ENCODE data around the gene LRRC59. TPM values are rescaled to one million over a fixed set of nuclear protein-coding genes. Genes with fewer than 3 reads are reported as not detected.

Gene LRRC59
- total and polyA plus RNA-seq, 2 of the 13 experiments (the other 11 are each of a cell fraction or from before 2014, with no cell fraction given), result 87.3 to 222 TPM

DNA sequence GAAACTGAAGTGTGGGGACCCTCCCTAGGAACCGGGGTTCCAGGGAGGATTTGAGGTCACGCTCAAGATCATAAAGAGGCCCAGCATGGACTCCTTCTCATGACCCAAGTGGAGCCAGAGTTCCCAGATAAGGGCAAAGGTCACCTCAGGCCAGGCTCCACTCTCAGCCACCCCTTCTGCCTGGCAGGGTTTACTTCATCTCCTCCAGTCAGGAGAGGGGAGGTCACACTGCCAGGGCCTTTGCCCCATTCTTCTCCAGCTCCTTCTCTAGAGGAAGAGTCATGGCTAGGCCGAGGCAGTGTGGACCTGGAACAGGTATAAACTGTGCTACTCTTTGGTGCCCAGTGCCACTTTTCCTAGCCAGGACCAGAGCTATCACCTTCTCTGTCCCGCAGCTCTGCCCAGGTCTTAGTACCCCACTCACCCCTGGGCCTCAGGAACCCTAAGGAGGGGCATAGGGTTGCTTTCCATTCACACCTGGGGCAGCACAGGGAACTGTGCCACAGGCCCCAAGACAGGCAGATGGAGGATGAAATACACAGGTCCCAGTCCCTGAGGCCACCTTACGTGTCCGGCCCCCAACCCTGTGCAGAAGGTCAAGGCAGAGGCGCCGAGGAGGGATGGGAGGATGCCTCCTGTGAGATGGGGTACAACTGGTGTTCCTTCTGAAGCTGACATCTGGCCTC lies 27.8 kb upstream of the LRRC59 start (continued):
- TF ChIP-seq, protein P1, sequence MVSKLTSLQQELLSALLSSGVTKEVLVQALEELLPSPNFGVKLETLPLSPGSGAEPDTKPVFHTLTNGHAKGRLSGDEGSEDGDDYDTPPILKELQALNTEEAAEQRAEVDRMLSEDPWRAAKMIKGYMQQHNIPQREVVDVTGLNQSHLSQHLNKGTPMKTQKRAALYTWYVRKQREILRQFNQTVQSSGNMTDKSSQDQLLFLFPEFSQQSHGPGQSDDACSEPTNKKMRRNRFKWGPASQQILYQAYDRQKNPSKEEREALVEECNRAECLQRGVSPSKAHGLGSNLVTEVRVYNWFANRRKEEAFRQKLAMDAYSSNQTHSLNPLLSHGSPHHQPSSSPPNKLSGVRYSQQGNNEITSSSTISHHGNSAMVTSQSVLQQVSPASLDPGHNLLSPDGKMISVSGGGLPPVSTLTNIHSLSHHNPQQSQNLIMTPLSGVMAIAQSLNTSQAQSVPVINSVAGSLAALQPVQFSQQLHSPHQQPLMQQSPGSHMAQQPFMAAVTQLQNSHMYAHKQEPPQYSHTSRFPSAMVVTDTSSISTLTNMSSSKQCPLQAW (CRISPR knock-in tag; IDR thresholded peaks at IDR 0.05), result no peak; the same call in none of the 2 replicates
- TF ChIP-seq ZNF788 (CRISPR knock-in tag; IDR thresholded peaks at IDR 0.05; ENCODE audit: borderline replicate concordance) (peak; percentile 37; the same call in 1 of the 2 replicates), SP4 (CRISPR knock-in tag; IDR thresholded peaks at IDR 0.05) (no peak), MZF1 (CRISPR knock-in tag; IDR thresholded peaks at IDR 0.05; ENCODE audit: borderline replicate concordance) (no peak), CHD2 (IDR thresholded peaks at IDR 0.05; ENCODE audit: low read depth, low read length) (no peak), ZFP36L1 (CRISPR knock-in tag; IDR thresholded peaks at IDR 0.05) (no peak), ZNF121 (CRISPR knock-in tag; IDR thresholded peaks at IDR 0.05) (no peak), JARID2 (CRISPR knock-in tag; IDR thresholded peaks at IDR 0.05; ENCODE audit: insufficient replicate concordance) (no peak), TBX2 (CRISPR knock-in tag; IDR thresholded peaks at IDR 0.05; ENCODE audit: borderline replicate concordance) (no peak)
- TF ChIP-seq, protein P2, sequence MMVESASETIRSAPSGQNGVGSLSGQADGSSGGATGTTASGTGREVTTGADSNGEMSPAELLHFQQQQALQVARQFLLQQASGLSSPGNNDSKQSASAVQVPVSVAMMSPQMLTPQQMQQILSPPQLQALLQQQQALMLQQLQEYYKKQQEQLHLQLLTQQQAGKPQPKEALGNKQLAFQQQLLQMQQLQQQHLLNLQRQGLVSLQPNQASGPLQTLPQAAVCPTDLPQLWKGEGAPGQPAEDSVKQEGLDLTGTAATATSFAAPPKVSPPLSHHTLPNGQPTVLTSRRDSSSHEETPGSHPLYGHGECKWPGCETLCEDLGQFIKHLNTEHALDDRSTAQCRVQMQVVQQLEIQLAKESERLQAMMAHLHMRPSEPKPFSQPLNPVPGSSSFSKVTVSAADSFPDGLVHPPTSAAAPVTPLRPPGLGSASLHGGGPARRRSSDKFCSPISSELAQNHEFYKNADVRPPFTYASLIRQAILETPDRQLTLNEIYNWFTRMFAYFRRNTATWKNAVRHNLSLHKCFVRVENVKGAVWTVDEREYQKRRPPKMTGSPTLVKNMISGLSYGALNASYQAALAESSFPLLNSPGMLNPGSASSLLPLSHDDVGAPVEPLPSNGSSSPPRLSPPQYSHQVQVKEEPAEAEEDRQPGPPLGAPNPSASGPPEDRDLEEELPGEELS (CRISPR knock-in tag; IDR thresholded peaks at IDR 0.05), result 0 out of 2 replicates have a peak, but pooled peaks have one; percentile 3
- TF ChIP-seq, protein P3, sequence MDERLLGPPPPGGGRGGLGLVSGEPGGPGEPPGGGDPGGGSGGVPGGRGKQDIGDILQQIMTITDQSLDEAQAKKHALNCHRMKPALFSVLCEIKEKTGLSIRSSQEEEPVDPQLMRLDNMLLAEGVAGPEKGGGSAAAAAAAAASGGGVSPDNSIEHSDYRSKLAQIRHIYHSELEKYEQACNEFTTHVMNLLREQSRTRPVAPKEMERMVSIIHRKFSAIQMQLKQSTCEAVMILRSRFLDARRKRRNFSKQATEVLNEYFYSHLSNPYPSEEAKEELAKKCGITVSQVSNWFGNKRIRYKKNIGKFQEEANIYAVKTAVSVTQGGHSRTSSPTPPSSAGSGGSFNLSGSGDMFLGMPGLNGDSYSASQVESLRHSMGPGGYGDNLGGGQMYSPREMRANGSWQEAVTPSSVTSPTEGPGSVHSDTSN (CRISPR knock-in tag; IDR thresholded peaks at IDR 0.05), result no peak
- TF ChIP-seq, protein P4, sequence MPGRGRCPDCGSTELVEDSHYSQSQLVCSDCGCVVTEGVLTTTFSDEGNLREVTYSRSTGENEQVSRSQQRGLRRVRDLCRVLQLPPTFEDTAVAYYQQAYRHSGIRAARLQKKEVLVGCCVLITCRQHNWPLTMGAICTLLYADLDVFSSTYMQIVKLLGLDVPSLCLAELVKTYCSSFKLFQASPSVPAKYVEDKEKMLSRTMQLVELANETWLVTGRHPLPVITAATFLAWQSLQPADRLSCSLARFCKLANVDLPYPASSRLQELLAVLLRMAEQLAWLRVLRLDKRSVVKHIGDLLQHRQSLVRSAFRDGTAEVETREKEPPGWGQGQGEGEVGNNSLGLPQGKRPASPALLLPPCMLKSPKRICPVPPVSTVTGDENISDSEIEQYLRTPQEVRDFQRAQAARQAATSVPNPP (CRISPR knock-in tag; IDR thresholded peaks at IDR 0.05), result no peak
- TF ChIP-seq, protein P5, sequence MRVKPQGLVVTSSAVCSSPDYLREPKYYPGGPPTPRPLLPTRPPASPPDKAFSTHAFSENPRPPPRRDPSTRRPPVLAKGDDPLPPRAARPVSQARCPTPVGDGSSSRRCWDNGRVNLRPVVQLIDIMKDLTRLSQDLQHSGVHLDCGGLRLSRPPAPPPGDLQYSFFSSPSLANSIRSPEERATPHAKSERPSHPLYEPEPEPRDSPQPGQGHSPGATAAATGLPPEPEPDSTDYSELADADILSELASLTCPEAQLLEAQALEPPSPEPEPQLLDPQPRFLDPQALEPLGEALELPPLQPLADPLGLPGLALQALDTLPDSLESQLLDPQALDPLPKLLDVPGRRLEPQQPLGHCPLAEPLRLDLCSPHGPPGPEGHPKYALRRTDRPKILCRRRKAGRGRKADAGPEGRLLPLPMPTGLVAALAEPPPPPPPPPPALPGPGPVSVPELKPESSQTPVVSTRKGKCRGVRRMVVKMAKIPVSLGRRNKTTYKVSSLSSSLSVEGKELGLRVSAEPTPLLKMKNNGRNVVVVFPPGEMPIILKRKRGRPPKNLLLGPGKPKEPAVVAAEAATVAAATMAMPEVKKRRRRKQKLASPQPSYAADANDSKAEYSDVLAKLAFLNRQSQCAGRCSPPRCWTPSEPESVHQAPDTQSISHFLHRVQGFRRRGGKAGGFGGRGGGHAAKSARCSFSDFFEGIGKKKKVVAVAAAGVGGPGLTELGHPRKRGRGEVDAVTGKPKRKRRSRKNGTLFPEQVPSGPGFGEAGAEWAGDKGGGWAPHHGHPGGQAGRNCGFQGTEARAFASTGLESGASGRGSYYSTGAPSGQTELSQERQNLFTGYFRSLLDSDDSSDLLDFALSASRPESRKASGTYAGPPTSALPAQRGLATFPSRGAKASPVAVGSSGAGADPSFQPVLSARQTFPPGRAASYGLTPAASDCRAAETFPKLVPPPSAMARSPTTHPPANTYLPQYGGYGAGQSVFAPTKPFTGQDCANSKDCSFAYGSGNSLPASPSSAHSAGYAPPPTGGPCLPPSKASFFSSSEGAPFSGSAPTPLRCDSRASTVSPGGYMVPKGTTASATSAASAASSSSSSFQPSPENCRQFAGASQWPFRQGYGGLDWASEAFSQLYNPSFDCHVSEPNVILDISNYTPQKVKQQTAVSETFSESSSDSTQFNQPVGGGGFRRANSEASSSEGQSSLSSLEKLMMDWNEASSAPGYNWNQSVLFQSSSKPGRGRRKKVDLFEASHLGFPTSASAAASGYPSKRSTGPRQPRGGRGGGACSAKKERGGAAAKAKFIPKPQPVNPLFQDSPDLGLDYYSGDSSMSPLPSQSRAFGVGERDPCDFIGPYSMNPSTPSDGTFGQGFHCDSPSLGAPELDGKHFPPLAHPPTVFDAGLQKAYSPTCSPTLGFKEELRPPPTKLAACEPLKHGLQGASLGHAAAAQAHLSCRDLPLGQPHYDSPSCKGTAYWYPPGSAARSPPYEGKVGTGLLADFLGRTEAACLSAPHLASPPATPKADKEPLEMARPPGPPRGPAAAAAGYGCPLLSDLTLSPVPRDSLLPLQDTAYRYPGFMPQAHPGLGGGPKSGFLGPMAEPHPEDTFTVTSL (CRISPR knock-in tag; IDR thresholded peaks at IDR 0.05; ENCODE audit: borderline replicate concordance), result no peak

Data from HepG2 (cell line).